Endothelial cell of umbilical vein (primary cell): ENCODE results near the gene STXBP5L. TPM values are rescaled to one million over a fixed set of nuclear protein-coding genes. Genes with fewer than 3 reads are reported as not detected.
"Not testable (repeated sequence)": the region's sequence is repeated elsewhere in the genome, so short reads cannot be mapped to it uniquely, and the experiment has no call there.

ENCODE experiments used
- BruUV-seq: library from RNA; stranded (reverse); fragments of 400-500 nt; replicated peaks from 2 replicates; lab custom pipeline; 2021; lab: Mats Ljungman, UMichigan
- CTCF ChIA-PET: fragments of 300-600, 350-600 bp; sonication (Branson Sonifier 250); formaldehyde crosslinking; loops from one replicate; lab custom pipeline; 2021; ENCODE audit warnings: antibody characterized with exemption, inconsistent platforms; lab: Charles Lee
- POLR2A ChIA-PET: fragments of 300-600, 350-600 bp; sonication (Branson Sonifier 250); formaldehyde crosslinking; loops from one replicate; lab custom pipeline; 2021; ENCODE audit warnings: antibody characterized with exemption, inconsistent platforms; lab: Charles Lee
- DNase-seq: peaks from one replicate; pipeline ENCODE4 v3.0.0-alpha.2; 2011; ENCODE audit warnings: low read depth, low spot score
- FAIRE-seq: peaks from 2 replicates; lab custom pipeline; 2011; peaks lifted over from hg19 to GRCh38; lab: Jason Lieb, UNC
- H2AFZ ChIP-seq: 2 replicates; pipeline ENCODE4 v1.6.0; 2012; ENCODE audit warnings: low read depth, low read length, control low read depth, inconsistent platforms
- H3K27ac ChIP-seq: 2 replicates; pipeline ENCODE4 v1.5.1; 2011; ENCODE audit warnings: low read depth, mild to moderate bottlenecking, control low read depth, low read length, moderate library complexity; ENCODE audit not compliant: insufficient read depth
- H3K27me3 ChIP-seq, 2 experiments: 2 replicates each; pipeline versions ENCODE4 v1.6.0 to v1.6.1; 2011; ENCODE audit warnings: low read length in 2 of 2, mixed read lengths in 1 of 2; ENCODE audit not compliant: control insufficient read depth in 2 of 2, insufficient read depth in 2 of 2
- H3K36me3 ChIP-seq, 2 experiments: 2 replicates in 1 of 2; 3 replicates in 1 of 2; pipeline ENCODE4 v1.5.1; 2011; ENCODE audit warnings: low read length in 2 of 2, mild to moderate bottlenecking in 1 of 2, moderate library complexity in 1 of 2; ENCODE audit not compliant: control insufficient read depth in 2 of 2, insufficient read depth in 2 of 2; ENCODE audit errors: extremely low read depth in 1 of 2
- H3K4me1 ChIP-seq: 3 replicates; pipeline ENCODE4 v1.5.1; 2011; ENCODE audit warnings: mild to moderate bottlenecking, low read length; ENCODE audit not compliant: control insufficient read depth, insufficient read depth; ENCODE audit errors: extremely low read depth
- H3K4me2 ChIP-seq: 2 replicates; pipeline ENCODE4 v1.6.1; 2011; ENCODE audit warnings: low read length, control low read depth, mixed read lengths; ENCODE audit not compliant: insufficient read depth
- H3K4me3 ChIP-seq, 3 experiments: fragments of 200-600 bp in 1 of 3; sonication (generic), shearing (Covaris generic) in 1 of 3; replicated peaks in 1 of 3; 2 replicates each; pipeline ENCODE4 v1.5.1; 2011 to 2016; ENCODE audit warnings: control low read depth in 3 of 3, low read length in 3 of 3, mild to moderate bottlenecking in 2 of 3, inconsistent platforms in 1 of 3, low read depth in 1 of 3, moderate library complexity in 1 of 3; ENCODE audit not compliant: insufficient read depth in 1 of 3
- H3K79me2 ChIP-seq: 2 replicates; pipeline ENCODE4 v1.6.0; 2012; ENCODE audit warnings: low read length, inconsistent platforms; ENCODE audit not compliant: control insufficient read depth, insufficient read depth
- H3K9ac ChIP-seq: replicated peaks from 2 replicates; pipeline ENCODE3; 2011; ENCODE audit warnings: low read length, control low read depth; ENCODE audit not compliant: insufficient read depth; ENCODE audit errors: extremely low read depth
- H3K9me1 ChIP-seq: replicated peaks from 3 replicates; pipeline ENCODE4 v1.6.0; 2011; ENCODE audit warnings: mild to moderate bottlenecking, low read length; ENCODE audit not compliant: control insufficient read depth, insufficient read depth; ENCODE audit errors: extremely low read depth
- H3K9me3 ChIP-seq: replicated peaks from 2 replicates; pipeline ENCODE4 v1.5.1; 2012; ENCODE audit warnings: low read length, inconsistent platforms; ENCODE audit not compliant: control insufficient read depth, insufficient read depth
- H4K20me1 ChIP-seq: replicated peaks from 2 replicates; pipeline ENCODE3; 2011; ENCODE audit warnings: mild to moderate bottlenecking, low read length; ENCODE audit not compliant: control insufficient read depth, insufficient read depth; ENCODE audit errors: extremely low read depth
- EZH2 ChIP-seq: IDR thresholded peaks from 2 replicates; pipeline ENCODE4 v1.6.1; 2012; ENCODE audit warnings: borderline replicate concordance, low read depth, mild to moderate bottlenecking, moderate library complexity, low read length, inconsistent platforms; ENCODE audit not compliant: severe bottlenecking
- FOS ChIP-seq: IDR thresholded peaks from 2 replicates; pipeline ENCODE4 v1.6.1; 2011; ENCODE audit warnings: mild to moderate bottlenecking, low read length, moderate library complexity, borderline replicate concordance; ENCODE audit not compliant: insufficient read depth
- GATA2 ChIP-seq: IDR thresholded peaks from 2 replicates; pipeline ENCODE4 v1.7.0; 2011; ENCODE audit warnings: low read depth, mild to moderate bottlenecking, moderate library complexity, mixed read lengths, low read length; ENCODE audit not compliant: insufficient read length, insufficient read depth
- JUN ChIP-seq: IDR thresholded peaks from 2 replicates; pipeline ENCODE4 v1.6.1; 2011; ENCODE audit warnings: borderline replicate concordance, low read depth; ENCODE audit not compliant: insufficient read length, insufficient read depth
- MYC ChIP-seq: IDR thresholded peaks from one replicate; pipeline ENCODE4 v1.6.1; 2011; ENCODE audit warnings: mild to moderate bottlenecking, low read depth, low read length
- POLR2A ChIP-seq: IDR thresholded peaks from 2 replicates; pipeline ENCODE4 v1.6.1; 2012; ENCODE audit warnings: low read depth, mild to moderate bottlenecking, control low read depth, low read length
- POLR2AphosphoS5 ChIP-seq: IDR thresholded peaks from 2 replicates; pipeline ENCODE4 v1.6.1; 2012; ENCODE audit warnings: low read depth, mild to moderate bottlenecking, control low read depth, low read length, moderate library complexity; ENCODE audit not compliant: insufficient read depth
- dilution Hi-C: fragments of 300-500 bp; cut with MboI; formaldehyde crosslinking; loops from one replicate; pipeline ENCODE4 v1.15.0; 2019; ENCODE audit warnings: low sequenced_read_pairs; ENCODE audit not compliant: extremely low pct_ligation_motif_present
- intact Hi-C: fragments of 100-400 bp; cut with micrococcal nuclease; formaldehyde crosslinking; loops from one replicate; pipeline ENCODE4 v1.10.0; 2022
- polyA plus RNA-seq, 4 experiments: library from polyadenylated mRNA; depleted of rRNA in 3 of 4; stranded (reverse) in 3 of 4; unstranded in 1 of 4; fragments of >200 nt; gene quantifications; 2 replicates each; pipeline versions ENCODE4 v1.2.1 to v1.2.3, GENCODE V29; 2011 to 2012; ENCODE audit warnings: missing spikeins in 1 of 4
- total RNA-seq: library from RNA; stranded (reverse); gene quantifications from 2 replicates; pipeline ENCODE4 v1.2.3, GENCODE V29; 2021
- TF ChIP-seq, protein P1 (sequence below), 2 donors: IDR thresholded peaks; 1 replicate in 1 of 2; 2 replicates in 1 of 2; pipeline ENCODE4 v1.5.1; 2011; ENCODE audit warnings: low read length in 2 of 2, mild to moderate bottlenecking in 2 of 2, moderate library complexity in 2 of 2, control low read depth in 1 of 2, inconsistent platforms in 1 of 2, low read depth in 1 of 2; ENCODE audit not compliant: insufficient read depth in 1 of 2; ENCODE audit errors: extremely low read depth in 1 of 2
- TF ChIP-seq, protein P2 (sequence below): IDR thresholded peaks from 2 replicates; pipeline ENCODE4 v1.6.1; 2011; ENCODE audit not compliant: insufficient read depth, insufficient read length

STXBP5L gene
- total and polyA plus RNA-seq, 2 donors (not counting 3 experiments of a cell fraction or from before 2014, with no cell fraction given), result not detected

- ChIA-PET CTCF (no interaction called here), POLR2A (no interaction called here)
- Histone ChIP-seq H3K27ac (no peak overlapping the region), H3K9ac (no peak overlapping the region), H3K4me2 (no peak overlapping the region), H3K9me1 (no peaks in the 10 kb centered on the region), H4K20me1 (no peaks in the 10 kb centered on the region), H3K36me3 (no peaks in the 10 kb centered on the region), H3K4me3 (no peak overlapping the region), H2AFZ (no peak overlapping the region), H3K79me2 (no peaks in the 10 kb centered on the region), H3K9me3 (no peaks in the 10 kb centered on the region), H3K27me3 (no peaks in the 10 kb centered on the region), H3K4me1 (no peaks in the 10 kb centered on the region)
- no TSS peak for BruUV-seq
- TF ChIP-seq POLR2AphosphoS5 (no peak), EZH2 (no peak), MYC (no peak), JUN (no peak), POLR2A (no peak), FOS (no peak), GATA2 (no peak)
- TF ChIP-seq, protein P1, sequence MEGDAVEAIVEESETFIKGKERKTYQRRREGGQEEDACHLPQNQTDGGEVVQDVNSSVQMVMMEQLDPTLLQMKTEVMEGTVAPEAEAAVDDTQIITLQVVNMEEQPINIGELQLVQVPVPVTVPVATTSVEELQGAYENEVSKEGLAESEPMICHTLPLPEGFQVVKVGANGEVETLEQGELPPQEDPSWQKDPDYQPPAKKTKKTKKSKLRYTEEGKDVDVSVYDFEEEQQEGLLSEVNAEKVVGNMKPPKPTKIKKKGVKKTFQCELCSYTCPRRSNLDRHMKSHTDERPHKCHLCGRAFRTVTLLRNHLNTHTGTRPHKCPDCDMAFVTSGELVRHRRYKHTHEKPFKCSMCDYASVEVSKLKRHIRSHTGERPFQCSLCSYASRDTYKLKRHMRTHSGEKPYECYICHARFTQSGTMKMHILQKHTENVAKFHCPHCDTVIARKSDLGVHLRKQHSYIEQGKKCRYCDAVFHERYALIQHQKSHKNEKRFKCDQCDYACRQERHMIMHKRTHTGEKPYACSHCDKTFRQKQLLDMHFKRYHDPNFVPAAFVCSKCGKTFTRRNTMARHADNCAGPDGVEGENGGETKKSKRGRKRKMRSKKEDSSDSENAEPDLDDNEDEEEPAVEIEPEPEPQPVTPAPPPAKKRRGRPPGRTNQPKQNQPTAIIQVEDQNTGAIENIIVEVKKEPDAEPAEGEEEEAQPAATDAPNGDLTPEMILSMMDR (IDR thresholded peaks at IDR 0.05; ENCODE audit: extremely low read depth in 1 of 2, insufficient read depth in 1 of 2, low read depth in 1 of 2, low read length in 2 of 2), result no peak
- TF ChIP-seq, protein P2, sequence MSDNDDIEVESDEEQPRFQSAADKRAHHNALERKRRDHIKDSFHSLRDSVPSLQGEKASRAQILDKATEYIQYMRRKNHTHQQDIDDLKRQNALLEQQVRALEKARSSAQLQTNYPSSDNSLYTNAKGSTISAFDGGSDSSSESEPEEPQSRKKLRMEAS, result no peak
- intact Hi-C loops (no loop called here), dilution Hi-C loops (no loop called here)
- DNase-seq (no peak), FAIRE-seq (no peak)
Observed at GRCh38 chr3:121175083-121175482, 267.1 kb downstream of the STXBP5L start.

GRCh38 chr3:121190626-121191025 lies 282.6 kb downstream of the STXBP5L start:
- H3K27ac ChIP-seq, FAIRE-seq, H3K4me1 ChIP-seq, H3K9me1 ChIP-seq, H4K20me1 ChIP-seq, H3K79me2 ChIP-seq, H3K27me3 ChIP-seq, POLR2A ChIA-PET, H3K4me2 ChIP-seq, DNase-seq, H3K9me3 ChIP-seq, H3K9ac ChIP-seq, CTCF ChIA-PET, H2AFZ ChIP-seq, intact Hi-C loops, dilution Hi-C loops, H3K36me3 ChIP-seq, H3K4me3 ChIP-seq, BruUV-seq: not testable (repeated sequence)
